SK-N-MC (cell line): ENCODE data around the gene ABCA5.
A peak's percentile ranks its signal among the peaks of the same experiment; 100 is the strongest.

Experiments
- DNase-seq: peaks from one replicate; pipeline ENCODE4 v3.0.0-alpha.2; 2011; ENCODE audit warnings: low read depth, low spot score
- H3K27ac ChIP-seq: fragments of 200-600 bp; sonication (generic); 2 replicates; pipeline ENCODE4 v1.5.1; 2016; ENCODE audit warnings: mixed run types
- H3K36me3 ChIP-seq: fragments of 200-600 bp; sonication (generic); 2 replicates; pipeline ENCODE4 v1.6.1; 2017; ENCODE audit warnings: antibody characterized with exemption, low read length, mixed read lengths; ENCODE audit not compliant: insufficient read depth
- H3K4me3 ChIP-seq: fragments of 200-600 bp; sonication (generic); 2 replicates; pipeline ENCODE4 v1.5.1; 2016
- H3K9ac ChIP-seq: fragments of 200-600 bp; sonication (generic); 2 replicates; pipeline ENCODE4 v1.8.0; 2017; ENCODE audit warnings: mixed run types, mixed read lengths; ENCODE audit not compliant: insufficient read length
- H3K9me3 ChIP-seq: fragments of 200-600 bp; sonication (generic); 2 replicates; pipeline ENCODE4 v1.6.1; 2017; ENCODE audit warnings: low read depth, mild to moderate bottlenecking, antibody characterized with exemption, low read length, moderate library complexity, mixed read lengths
- EZH2 ChIP-seq: fragments of 200-600 bp; sonication (generic); IDR thresholded peaks from one replicate; pipeline ENCODE4 v1.6.1; 2017; ENCODE audit warnings: antibody characterized with exemption
- FOXP2 ChIP-seq: optimal IDR thresholded peaks from 2 replicates; pipeline ENCODE3; 2011; ENCODE audit warnings: mild to moderate bottlenecking, moderate library complexity; ENCODE audit not compliant: insufficient read depth; ENCODE audit errors: extremely low read length, control extremely low read depth
- POLR2AphosphoS5 ChIP-seq: IDR thresholded peaks from 2 replicates; pipeline ENCODE4 v1.6.1; 2012; ENCODE audit warnings: mild to moderate bottlenecking, low read depth, low read length, borderline replicate concordance

The ABCA5 gene

GRCh38 chr17:69236946-69237345 lies 90.0 kb downstream of the ABCA5 start:
- Histone ChIP-seq H3K9me3 (peaks cover 10% of the 10 kb centered on the region), H3K4me3 (no peak overlapping the region), H3K27ac (peak overlapping the region; percentile 14; the same call in 1 of the 2 replicates), H3K36me3 (no peaks in the 10 kb centered on the region; the same call in 1 of the 2 replicates), H3K9ac (no peak overlapping the region)
- DNase-seq = no peak
- TF ChIP-seq FOXP2 (no peak), POLR2AphosphoS5 (no peak), EZH2 (no peak)

GRCh38 chr17:69236464-69236863 lies 90.5 kb downstream of the ABCA5 start:
- TF ChIP-seq EZH2 (no peak), FOXP2 (no peak), POLR2AphosphoS5 (no peak)
- H3K27ac ChIP-seq = peak overlapping the region; percentile 53; the same call in 1 of the 2 replicates
- H3K4me3 ChIP-seq = no peak overlapping the region
- peaks cover 10% of the 10 kb centered on the region for H3K9me3 ChIP-seq
- no peak overlapping the region for H3K9ac ChIP-seq
- no peaks in the 10 kb centered on the region; the same call in 1 of the 2 replicates for H3K36me3 ChIP-seq
- no peak for DNase-seq

GRCh38 chr17:69235338-69236058 lies 91.4 kb downstream of the ABCA5 start:
- no peak overlapping the region for H3K9ac ChIP-seq

GRCh38 chr17:69232650-69233049 lies 94.3 kb downstream of the ABCA5 start:
- DNase-seq = no peak
- no peak overlapping the region for H3K9ac ChIP-seq
- peaks cover 10% of the 10 kb centered on the region for H3K9me3 ChIP-seq
- TF ChIP-seq POLR2AphosphoS5 (no peak), FOXP2 (no peak), EZH2 (no peak)
- no peak overlapping the region for H3K27ac ChIP-seq
- no peak overlapping the region for H3K4me3 ChIP-seq
- no peaks in the 10 kb centered on the region; the same call in 1 of the 2 replicates for H3K36me3 ChIP-seq

More at GRCh38 chr17:69235338-69236058, 91.4 kb downstream of the ABCA5 start:
- H3K36me3 ChIP-seq = no peaks in the 10 kb centered on the region; the same call in 1 of the 2 replicates
- peak; percentile 70 for DNase-seq
- H3K4me3 ChIP-seq = no peak overlapping the region
- TF ChIP-seq POLR2AphosphoS5 = no peak
- peaks cover 10% of the 10 kb centered on the region for H3K9me3 ChIP-seq
- H3K27ac ChIP-seq = peak overlapping the region; percentile 53; the same call in 1 of the 2 replicates

GRCh38 chr17:69231521-69231920 lies 95.4 kb downstream of the ABCA5 start:
- DNase-seq = no peak
- Histone ChIP-seq H3K9me3 (peaks cover 10% of the 10 kb centered on the region), H3K27ac (no peak overlapping the region), H3K9ac (no peak overlapping the region), H3K36me3 (no peaks in the 10 kb centered on the region; the same call in 1 of the 2 replicates), H3K4me3 (no peak overlapping the region)
- no peak for TF ChIP-seq POLR2AphosphoS5
- no peak for TF ChIP-seq FOXP2
- no peak for TF ChIP-seq EZH2

- Histone ChIP-seq H3K9me3 (peaks cover 10% of the 10 kb centered on the region), H3K36me3 (no peaks in the 10 kb centered on the region; the same call in 1 of the 2 replicates), H3K4me3 (no peak overlapping the region), H3K27ac (no peak overlapping the region), H3K9ac (no peak overlapping the region)
- TF ChIP-seq POLR2AphosphoS5 (no peak), FOXP2 (no peak), EZH2 (no peak)
- DNase-seq = no peak
Measured at GRCh38 chr17:69230939-69231338, 96.0 kb downstream of the ABCA5 start.

GRCh38 chr17:69228576-69228975 lies 98.4 kb downstream of the ABCA5 start, which contains the start of gene ABCA10:
ABCA10 (minus strand) TSS chr17:69228824; CDS start chr17:69225358, 3,466 bp downstream.
- Histone ChIP-seq H3K4me3 (no peak within 1 kb of the TSS), H3K27ac (peak within 1 kb of the TSS; percentile 16; the same call in 1 of the 2 replicates), H3K9me3 (peaks cover 9% of the 10 kb centered on the region), H3K36me3 (no peaks in the 10 kb centered on the region; the same call in 1 of the 2 replicates), H3K9ac (no peak within 1 kb of the TSS)
- DNase-seq = no peak
- no peak for TF ChIP-seq EZH2
- no peak for TF ChIP-seq FOXP2
- no peak for TF ChIP-seq POLR2AphosphoS5

GRCh38 chr17:69228018-69228417 lies 98.9 kb downstream of the ABCA5 start:
- H3K36me3 ChIP-seq = no peaks in the 10 kb centered on the region; the same call in 1 of the 2 replicates
- peaks cover 5% of the 10 kb centered on the region for H3K9me3 ChIP-seq
- peak overlapping the region; percentile 16; the same call in 1 of the 2 replicates for H3K27ac ChIP-seq
- H3K4me3 ChIP-seq = no peak overlapping the region
- no peak overlapping the region for H3K9ac ChIP-seq
- TF ChIP-seq EZH2 (no peak), FOXP2 (no peak), POLR2AphosphoS5 (no peak)
- DNase-seq = no peak
